ENCODE results near the gene PIP5K1A. TPM values are rescaled to one million over a fixed set of nuclear protein-coding genes. Genes with fewer than 3 reads are reported as not detected.

The PIP5K1A gene
- total and polyA plus RNA-seq, 2 of the 8 experiments (the other 6 are each of a cell fraction or from before 2014, with no cell fraction given) = 87.5 to 105 TPM

DNA sequence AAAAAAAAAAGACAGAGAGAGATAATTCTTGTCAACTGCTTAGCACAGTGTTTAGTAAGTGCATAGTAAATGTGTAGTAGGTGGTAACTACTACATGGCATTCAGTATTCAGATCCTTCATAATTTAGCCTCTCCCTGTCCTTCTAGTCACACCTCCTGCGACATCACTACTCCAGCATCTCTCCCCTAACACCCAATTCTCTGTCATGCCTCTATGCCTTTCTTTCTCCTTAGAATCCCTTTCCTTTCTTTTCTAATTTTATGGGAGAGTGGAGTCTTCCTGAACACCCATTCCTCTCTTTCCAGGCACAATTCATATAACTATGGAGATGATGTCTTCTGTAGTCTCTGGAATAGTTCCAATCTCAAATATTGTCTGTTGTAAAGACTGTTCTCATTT, 4.5 kb upstream of the PIP5K1A start (continued):
- no peak for TF ChIP-seq CHD7 (IDR thresholded peaks at IDR 0.05; ENCODE audit: insufficient replicate concordance, low read length)

Data from H1 (cell line).